DMS79 treated with DMSO at 0.1 percent for 48 hours (cell line): ENCODE measurements around the gene DOCK9.

Experiments used
- DNase-seq: peaks from one replicate; lab custom pipeline; 2025; lab: John Stamatoyannopoulos, UW

Gene DOCK9

DNA sequence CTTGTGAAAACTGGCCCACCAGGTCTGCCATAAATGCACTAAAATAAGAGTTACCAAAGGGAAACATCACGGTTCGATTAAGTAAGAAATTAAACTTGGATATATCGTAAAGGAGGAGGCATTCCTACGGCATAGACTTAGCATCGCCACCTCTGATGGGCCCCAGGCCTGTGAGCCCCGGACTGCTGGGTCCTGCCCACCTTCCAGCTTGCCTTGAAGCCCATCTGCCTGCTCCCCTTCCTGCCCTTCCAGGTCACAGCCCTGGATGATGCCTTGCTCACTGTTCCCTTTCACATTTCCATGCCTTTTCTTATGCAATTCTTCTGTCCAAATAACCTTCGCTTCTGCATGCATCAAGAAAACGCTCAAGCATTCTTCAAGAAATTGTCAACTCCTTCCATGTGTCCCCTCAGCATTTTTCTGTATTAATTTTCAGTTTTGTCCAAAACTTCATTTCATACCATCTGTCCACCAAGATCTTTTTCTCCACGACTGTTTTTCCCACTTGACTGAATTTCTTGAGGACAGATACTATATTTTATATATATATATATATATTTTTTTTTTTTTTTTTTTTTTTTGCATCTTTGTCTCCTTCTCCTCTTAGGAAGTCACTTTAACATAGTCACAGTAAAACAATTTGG is 91.2 kb downstream of the DOCK9 start:
- DNase-seq = no peak

DNA sequence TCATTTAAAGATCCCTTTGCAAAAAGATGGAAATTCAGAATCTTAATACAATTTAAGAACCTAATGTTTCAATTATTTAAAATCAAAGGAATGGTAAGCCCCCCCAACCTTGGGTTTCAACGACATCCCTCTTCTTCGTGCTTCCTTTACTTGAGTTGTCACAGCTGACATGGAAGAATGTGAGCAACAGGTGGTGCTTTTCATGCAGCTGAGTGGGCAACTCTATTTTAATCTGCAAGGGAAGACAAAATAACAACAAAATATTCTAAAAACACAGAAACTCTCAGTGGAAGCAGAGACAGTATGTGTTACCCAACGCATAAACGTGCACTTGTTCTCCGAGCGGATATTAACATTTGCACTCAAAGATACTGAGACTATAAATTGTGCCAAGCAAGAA is 92.3 kb downstream of the DOCK9 start:
- DNase-seq = no peak

DNA sequence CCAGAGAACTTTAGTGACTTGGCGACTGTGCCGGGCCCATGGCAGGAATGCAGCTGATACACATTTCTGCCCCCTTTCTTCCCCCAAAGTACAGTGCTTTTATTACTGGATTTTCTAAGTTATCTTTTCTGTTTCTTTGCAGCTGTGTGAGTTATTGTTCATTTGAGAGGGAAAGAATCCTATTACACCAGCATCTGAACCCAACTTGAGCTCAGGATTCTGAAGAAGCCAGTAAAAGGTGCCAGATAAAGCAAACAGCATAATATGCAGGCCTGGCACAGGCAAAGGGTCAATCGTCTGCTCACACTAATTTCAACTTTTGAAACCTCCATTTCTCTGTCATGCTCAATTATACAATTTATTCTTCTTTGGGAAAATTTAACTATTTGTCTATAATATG is 93.9 kb downstream of the DOCK9 start:
- DNase-seq = no peak

DNA sequence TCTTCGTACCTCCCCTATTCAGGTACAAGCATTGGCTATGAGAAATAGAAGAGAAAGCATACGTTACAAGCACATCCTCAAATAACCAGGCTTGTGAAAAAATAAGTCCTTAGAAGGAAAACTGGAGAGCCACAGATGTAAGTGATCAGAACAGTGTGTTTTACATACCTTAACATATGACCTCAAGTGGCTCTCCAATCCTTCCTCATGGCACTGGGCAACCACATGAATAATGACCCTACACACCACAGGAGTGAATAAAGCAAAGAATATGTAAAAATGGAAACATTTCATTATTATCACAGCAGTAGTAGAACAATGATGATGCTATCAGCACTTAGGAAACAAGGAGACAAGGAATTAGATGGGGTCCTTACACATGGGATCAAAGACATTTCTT is 96.5 kb downstream of the DOCK9 start:
- no peak for DNase-seq

DNA sequence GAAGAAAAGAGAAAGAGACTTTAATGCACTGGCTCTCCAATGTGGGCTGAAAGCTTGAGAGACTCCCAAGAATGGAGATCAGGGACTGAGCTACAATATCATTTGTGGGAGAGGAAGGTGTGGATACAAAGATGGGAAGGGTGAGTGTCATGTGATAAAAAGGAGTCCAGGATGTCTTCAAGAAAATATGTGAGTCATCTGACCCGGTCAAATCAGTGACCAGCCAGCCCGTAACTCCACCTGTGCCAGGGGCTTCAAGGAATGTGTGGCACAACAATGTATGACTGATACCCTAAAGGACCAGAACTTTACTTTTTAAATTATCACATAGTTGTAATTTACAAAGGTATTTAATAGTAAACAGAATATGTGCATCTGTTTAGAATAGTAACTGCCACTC is 97.2 kb downstream of the DOCK9 start:
- DNase-seq = no peak

DNA sequence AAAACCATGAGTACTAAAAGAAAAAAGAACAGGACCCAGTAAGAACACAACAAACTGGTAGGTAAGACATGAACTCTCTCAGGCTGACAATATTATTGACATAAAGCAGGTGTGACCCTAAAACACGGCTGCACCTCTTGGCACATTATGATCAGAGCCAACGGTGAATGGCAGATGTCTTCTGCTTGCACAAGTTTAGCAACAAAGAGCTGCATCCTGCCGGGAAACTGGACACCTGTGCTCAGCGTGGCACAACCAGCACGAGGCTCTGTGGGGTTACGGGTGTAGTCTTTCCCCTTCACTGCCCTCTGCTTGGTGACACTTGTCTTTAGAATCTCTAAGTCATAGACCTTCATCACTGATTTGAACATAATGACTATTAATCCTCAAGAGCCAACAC is 97.9 kb downstream of the DOCK9 start:
- DNase-seq = no peak

DNA sequence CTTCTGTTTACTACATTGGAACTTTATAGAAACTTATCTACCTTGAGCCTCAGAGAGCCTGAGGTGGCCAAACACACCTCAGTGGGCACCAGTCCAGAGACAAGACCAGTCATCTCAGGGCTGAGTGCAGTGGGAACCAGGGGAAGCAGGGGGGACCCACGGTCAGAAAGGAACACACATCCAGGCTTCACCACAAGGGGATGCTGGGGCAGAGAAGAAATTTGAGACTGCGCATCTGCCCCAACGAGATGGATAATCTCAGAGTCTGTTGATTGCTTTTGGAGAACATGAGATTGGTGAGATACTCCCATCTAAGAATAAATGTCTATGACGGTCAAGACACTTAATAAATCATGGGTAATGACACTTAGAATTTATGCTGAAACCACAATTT is 98.7 kb downstream of the DOCK9 start:
- no peak for DNase-seq

DNA sequence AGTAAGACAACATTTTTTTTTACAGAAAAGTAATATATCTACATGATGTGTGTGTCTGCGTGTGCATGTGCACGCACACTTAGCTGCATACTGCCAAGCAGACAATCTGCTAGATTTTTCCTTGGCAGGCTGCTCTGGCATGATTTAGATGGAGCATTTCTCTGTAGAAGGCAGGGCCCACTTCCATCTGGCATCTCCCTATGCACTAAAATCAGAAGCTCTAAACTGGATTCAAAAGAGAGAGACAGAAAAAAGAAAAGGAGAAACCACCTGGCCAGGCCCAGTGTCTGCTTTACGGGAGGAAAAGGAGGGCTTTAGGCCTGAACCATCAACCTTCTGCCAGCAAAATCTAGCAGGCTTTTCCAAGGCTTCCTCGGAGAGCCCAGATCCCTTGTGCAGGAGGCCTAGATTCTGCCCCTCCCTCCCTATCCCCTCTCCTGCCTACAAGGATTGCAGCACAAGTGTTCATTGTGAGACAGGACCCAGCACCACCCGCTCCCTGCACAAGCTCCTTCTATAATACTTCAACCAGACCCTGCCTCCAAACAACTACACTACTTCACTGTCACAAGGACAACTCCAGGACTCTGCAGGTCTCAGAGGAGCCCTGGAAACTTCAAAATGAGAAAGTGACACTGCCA is 99.3 kb downstream of the DOCK9 start:
- no peak for DNase-seq

DNA sequence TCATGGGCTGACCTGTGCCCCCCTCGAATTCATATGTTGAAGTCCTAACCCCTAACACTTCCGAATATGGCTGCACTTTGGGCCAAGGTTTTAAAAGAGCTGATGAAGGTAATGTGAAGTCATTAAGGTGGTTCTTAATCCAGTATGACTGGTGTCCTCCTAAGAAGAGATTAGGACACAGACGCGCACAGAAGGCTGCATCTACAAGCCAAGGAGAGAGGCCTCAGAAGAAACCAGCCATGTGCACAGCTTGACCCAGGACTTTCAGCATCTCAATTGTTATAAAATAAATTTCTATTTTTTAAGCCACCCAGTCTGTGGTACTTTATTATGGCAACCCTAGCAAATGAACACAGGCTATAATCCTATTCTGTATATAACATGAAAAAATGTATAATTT is 99.9 kb downstream of the DOCK9 start:
- no peak for DNase-seq

DNA sequence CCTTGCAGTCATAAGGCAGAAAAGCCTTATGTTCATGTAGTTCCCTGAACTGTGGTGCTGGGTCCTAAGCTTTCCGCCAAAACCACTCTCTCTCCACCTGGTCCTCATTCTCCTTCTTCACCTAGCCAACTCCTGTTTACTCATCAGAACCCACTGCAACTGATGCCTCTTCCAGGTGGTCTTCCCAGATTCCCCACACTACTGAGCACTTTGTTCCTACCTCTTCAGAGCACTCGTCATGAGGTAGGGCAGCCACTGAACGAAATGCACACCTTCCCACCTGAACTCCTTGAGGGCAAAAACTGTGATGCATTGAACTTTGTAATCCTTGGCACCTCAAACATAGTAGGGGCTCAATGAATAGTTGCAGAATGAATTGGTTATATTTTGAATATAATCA is 100.4 kb downstream of the DOCK9 start:
- no peak for DNase-seq

DNA sequence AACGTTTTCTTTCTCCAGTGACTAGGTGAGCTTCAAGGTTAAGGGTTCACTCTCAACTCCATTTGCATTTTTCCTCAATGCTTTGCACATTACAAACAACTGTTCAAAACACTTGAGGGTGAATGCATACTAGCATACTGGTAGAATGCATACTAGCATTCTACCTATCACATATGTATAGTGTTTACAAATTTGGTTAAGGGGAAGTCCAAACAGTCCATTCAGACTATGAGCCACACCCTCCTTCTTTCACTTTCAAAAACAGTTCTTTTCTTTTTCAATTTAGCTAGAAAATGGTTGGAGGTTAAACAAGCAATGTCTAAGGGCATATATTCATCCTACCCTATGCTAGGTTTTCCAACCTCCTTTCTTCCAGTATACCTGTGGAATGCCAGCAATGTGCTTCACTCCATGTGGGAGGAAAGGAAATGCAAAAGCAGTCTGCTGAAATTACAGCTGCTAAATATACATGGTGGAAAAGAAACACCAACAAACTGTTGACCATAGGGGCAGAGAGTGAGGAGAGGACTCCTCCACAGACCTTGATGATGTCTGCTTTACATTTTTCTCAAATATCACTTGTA is 102.6 kb downstream of the DOCK9 start:
- no peak for DNase-seq

DNA sequence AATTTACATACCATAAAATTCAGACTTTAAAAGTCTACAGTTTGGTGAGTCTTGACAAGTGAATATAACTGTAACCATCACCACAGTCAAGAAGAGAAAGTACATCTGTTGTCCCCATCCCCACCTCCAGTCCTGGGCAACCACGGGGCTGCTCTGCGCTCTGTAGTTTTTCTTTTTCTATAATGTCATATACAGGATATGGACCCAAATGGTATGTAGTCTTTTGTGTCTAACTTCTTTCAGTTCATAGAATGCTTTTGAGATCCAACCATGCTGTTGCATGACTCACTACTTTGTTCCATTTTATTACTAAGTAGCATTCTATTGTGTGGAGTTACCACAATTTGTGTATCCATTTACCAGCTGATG is 103.9 kb downstream of the DOCK9 start:
- no peak for DNase-seq

DNA sequence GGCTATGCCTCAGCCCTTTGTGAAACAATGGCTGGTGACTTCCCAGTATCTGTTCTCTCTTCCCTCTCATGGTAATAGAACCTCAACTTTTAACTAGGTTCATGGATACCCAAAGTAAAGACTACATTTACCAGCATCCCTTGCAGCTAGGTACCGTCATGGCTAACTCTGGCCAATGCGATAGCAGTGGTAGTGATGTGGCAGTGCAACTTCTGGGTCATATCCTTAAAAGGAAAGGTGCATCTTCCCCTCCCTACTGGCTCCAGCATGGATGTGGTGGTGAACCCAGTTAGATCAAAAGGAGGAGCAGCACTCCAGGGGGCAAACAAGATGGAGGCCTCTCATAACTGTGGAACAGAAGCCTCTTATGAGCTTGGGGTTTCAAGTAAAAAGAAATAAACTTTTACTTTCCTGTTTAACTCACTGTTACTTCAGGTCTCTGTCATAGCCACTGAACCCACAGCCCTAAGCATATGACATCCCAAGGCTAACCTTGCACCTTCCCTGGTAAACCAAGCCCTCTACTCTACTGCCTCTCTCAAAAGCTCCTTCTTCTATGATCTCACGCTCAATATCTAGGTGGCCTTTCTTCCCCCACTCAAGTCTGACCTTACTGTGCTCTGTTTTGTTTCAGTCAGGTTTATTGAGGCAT is 104.4 kb downstream of the DOCK9 start:
- DNase-seq = no peak

DNA sequence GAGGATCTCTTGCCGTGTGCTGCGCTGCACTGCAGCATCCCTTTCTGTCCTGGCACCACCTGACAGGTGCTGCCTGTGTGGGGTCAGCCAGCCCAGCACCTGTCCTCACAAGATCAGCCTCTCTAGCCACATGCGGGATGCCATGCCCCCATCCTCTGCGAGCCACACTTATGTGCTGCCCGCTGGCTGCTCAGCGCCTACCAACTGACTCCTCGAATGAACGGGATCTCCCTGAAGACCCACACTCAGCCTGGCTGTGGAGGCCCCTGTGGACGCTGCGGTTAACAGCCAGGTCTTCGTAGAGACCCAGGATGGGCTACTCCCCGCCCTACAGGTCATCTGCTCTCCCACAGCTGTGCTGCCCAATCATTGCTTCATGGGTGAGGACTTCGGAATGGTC is 106.1 kb downstream of the DOCK9 start:
- DNase-seq = no peak

DNA sequence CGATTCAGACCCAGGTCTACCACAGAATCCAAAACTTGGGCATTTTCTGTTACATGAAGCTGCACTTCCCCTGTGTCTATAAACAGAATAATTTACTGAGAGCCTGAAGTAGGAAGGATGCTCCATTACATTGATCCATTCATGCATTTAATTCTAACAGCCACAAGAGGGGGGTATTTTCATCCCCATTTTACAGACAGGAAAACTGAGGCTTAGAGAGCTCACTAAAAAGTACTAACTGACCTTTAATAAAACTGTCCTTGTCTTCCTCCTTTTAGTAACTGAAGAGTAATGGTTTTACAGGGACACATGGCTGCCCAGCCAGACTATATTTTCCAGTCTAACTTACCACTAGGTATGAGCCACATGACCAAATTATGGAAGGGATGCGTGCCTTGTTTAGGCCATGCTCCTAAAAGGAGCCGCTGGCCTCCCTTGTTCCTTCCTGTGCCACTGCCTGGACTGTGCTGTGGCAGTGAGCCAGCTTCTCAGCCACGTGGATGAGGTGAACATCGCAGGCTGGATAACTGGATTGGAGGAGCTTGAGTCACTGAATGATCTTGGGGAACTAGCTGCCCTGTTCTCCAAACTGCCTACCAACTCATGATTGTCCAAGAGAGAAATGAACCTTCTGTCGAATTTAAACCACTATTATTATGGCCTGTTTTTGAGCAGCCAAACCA is 108.3 kb downstream of the DOCK9 start:
- no peak for DNase-seq

DNA sequence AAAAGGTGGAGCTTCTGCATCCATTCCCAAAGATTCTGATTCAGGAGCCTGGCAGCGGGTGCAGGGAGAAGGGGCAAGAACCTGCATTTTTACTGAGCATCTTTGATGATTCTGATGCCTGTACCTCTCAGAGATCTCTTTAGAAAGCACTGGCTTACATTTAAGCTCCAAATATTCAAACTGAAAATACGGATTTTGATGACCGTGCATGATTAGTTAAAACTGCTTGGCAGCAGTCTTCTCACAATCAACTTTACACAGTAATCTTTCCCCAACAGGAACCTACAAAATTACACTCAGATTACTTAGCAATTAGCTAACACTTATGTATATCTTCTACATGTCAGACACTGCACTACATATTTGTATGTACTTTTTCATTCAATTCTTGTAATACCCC is 108.9 kb downstream of the DOCK9 start:
- no peak for DNase-seq

DNA sequence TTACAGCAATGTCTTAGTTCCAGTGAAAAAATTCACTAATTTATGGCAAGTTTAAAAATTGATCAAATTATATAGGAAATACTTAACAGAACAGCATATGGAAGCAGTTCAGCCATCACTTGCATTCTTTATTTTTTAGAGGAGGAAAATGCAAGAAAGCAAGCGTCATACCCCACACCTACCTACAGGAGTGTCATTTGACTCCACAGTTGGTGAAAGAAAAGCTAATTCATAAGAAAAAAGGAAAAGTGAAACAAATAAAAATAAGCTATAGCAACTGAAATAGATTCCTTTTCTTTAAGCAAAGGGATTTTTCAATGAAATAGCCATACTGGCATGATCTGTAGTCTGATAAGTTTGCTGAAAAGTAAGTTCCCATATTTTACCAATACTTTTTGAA is 111.0 kb downstream of the DOCK9 start:
- no peak for DNase-seq

DNA sequence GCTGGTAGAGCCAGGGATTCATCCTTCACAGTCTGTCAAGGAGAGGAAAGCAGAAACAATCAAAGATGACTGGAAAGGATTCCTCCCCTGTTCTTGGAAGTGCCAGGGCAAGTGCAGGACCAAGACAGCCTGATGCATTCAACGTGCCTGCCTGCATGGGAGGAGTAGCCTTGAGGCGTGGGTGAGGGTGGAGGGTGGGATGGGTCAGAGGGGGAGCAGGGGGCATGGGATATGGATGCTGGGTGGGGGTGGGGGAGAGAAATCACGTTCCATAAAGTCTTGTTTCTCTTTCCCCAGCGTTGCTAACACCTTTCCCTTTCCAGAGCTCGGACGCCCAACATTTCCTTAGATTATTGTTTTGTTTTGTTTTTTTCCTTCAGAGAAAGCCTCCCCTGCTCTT is 117.4 kb downstream of the DOCK9 start:
- DNase-seq = no peak

DNA sequence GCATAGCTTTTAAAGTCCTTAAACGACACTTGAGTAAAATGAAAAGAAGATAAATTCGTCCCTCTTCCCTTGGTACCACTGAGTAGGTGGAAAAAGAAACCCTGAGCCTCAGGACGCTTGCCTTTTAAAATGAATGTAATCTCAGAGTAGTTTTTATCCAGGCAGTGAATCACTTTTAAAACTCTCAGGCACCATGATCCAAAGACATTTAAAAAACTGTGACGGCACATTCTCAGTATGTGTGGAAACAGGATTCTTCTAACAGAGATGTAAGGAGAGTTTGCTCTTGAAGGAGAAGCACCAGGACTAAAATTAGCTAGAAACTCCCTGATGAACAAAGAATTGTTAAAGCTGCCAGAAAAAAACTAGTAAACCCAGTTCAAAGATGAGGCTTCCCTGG is 119.7 kb downstream of the DOCK9 start:
- DNase-seq = no peak

DNA sequence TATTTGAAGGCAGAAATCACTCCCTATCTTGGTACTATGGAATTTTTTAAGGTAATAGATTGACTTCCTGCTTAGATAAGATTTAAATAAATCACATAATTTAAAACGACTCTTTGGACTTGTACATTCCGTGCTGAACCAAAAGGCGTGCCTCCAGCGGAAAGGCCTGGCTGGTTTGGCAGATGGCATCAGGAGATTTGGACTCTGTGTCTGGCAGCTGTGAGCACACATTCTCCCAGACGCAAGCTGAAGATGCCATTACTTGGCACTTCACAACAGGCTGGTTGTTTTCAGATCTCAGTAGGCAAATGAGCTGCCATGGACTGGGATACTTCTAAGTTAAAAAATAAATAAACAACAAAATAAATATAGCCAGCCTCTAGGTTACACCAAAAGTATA is 120.9 kb downstream of the DOCK9 start:
- DNase-seq = no peak

DNA sequence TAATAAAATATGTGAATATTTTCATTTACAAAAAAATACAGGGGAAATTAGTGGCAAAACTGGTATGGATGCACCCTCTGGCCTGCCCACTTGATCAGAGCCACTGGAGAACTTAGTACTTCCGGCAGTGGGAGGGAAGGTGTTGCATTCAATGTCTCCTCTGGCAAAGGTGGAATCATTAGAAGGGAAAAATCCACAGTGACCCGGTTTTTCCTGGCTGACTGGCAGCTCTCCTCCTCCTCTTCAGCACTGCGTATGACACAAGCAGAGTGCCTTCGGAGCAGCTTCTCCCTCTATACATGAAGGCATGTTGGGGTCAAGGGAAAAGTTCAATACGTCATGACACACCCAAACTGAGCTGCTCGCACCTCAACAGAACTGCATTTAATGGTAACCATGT is 123.4 kb downstream of the DOCK9 start:
- DNase-seq = no peak

DNA sequence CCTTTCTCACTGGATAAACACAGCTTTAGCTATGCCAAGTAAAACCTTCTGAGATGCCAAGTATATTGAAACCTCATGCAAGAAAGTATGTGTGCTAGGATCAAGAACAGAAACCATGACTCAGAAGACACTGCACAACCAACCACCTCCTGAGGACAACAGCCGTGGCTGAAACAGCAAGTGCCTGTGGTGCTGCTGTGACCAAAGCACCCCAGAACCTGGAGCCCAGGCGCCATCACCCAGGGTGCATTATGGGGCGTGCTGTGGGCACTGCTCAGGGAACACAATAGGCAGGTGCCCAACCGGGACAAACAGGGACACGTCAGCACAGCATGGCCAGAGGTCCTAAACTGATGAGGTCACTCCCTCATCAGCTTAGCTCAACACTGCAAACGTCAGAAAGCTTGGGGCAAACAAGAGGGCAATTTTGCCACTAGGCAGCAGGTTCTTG is 124.1 kb downstream of the DOCK9 start:
- DNase-seq = no peak

DNA sequence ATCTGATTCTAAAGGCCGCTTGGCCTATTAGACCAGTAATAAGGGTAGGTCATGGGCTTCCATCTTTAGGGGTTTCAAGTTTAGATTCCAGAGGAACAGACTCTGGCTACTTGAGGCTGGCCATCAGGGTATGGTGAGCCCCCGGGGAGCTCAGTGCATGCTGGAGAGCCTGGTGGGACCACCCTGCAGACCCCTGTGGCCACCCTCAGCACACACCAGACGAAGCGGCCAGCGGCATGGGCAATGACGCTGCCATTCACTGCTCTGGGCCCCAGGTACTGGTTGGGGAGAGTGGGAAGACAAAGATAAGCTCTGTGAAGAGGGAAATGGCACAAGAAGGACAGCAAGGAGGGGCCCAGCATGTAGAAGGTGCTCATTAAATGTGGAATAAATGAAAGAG is 126.6 kb downstream of the DOCK9 start:
- no peak for DNase-seq
